IMR-90 (cell line): ENCODE measurements around the gene IQCM.

ENCODE experiments used
- CTCF ChIP-seq: conservative IDR thresholded peaks from 2 replicates; pipeline ENCODE4 v1.5.1; 2012; ENCODE audit warnings: mild to moderate bottlenecking, low read depth, low read length, improper control_type of control experiment
- POLR2A ChIP-seq: IDR thresholded peaks from 2 replicates; pipeline ENCODE4 v1.6.1; 2012; ENCODE audit warnings: mild to moderate bottlenecking, low read depth, low read length
- RAD21 ChIP-seq: IDR thresholded peaks from 2 replicates; pipeline ENCODE4 v1.6.1; 2012; ENCODE audit warnings: low read length, improper control_type of control experiment

GRCh38 chr4:149801416-149801815, 14.2 kb downstream of the IQCM start:
- TF ChIP-seq CTCF: no peak
- TF ChIP-seq POLR2A: no peak
- no peak for TF ChIP-seq RAD21
